Tibial nerve (tissue), 4 donors: ENCODE data around the gene WASHC4. TPM values are rescaled to one million over a fixed set of nuclear protein-coding genes. Genes with fewer than 3 reads are reported as not detected.

ENCODE experiments used
- DNase-seq, 2 donors: peaks; one replicate each; pipeline ENCODE4 v3.0.0-alpha.2; 2019; ENCODE audit warnings: low spot score in 2 of 2
- H3K27ac ChIP-seq, 4 donors: fragments of 200-600 bp; sonication (generic) in 3 of 4; one replicate each; pipeline ENCODE4 v1.5.1; 2017 to 2019; ENCODE audit warnings: mild to moderate bottlenecking in 1 of 4
- H3K27me3 ChIP-seq, 2 donors: fragments of 200-600 bp; sonication (generic) in 1 of 2; one replicate each; pipeline versions ENCODE4 v1.5.1 to v1.6.0; 2017 to 2019
- H3K36me3 ChIP-seq, 3 donors: fragments of 200-600 bp; sonication (generic); one replicate each; pipeline ENCODE4 v1.5.1; 2018 to 2019
- H3K4me1 ChIP-seq, 4 donors: fragments of 200-600 bp; sonication (generic) in 3 of 4; one replicate each; pipeline ENCODE4 v1.5.1; 2017 to 2019
- H3K4me3 ChIP-seq, 4 donors: fragments of 200-600 bp; sonication (generic) in 3 of 4; one replicate each; pipeline ENCODE4 v1.5.1; 2017 to 2019; ENCODE audit warnings: mild to moderate bottlenecking in 1 of 4, moderate library complexity in 1 of 4
- H3K9me3 ChIP-seq, 4 donors: fragments of 200-600 bp; sonication (generic) in 3 of 4; one replicate each; pipeline ENCODE4 v1.5.1; 2017 to 2019
- EP300 ChIP-seq, 2 donors: sonication (generic); formaldehyde crosslinking; IDR thresholded peaks; one replicate each; pipeline ENCODE4 v1.6.1; 2017; ENCODE audit warnings: antibody characterized with exemption in 2 of 2, mild to moderate bottlenecking in 1 of 2
- POLR2A ChIP-seq, 2 donors: fragments of 450-650 bp; IDR thresholded peaks; one replicate each; pipeline ENCODE4 v1.6.1; 2017; ENCODE audit warnings: antibody characterized with exemption in 2 of 2, mild to moderate bottlenecking in 2 of 2, moderate library complexity in 2 of 2
- WGBS, 2 donors: methylation state at CpG; one replicate each; pipeline ENCODE4 v1.1.5; 2018; 5-methylcytosine and 5-hydroxymethylcytosine counted together
- total RNA-seq, 4 donors: library from RNA; depleted of rRNA; stranded (reverse); fragments of >200 nt; gene quantifications; one replicate each; pipeline ENCODE4 v1.1.0, GENCODE V29; 2016
- TF ChIP-seq, protein P1 (sequence below), 5 experiments: fragments of 200-600 bp in 3 of 5; fragments of 450-650 bp in 2 of 5; sonication (generic) in 3 of 5; IDR thresholded peaks; one replicate each; pipeline ENCODE4 v1.5.1; 2016 to 2019; ENCODE audit warnings: antibody characterized with exemption in 5 of 5, mild to moderate bottlenecking in 3 of 5, moderate library complexity in 2 of 5

Gene WASHC4
- total RNA-seq, 4 donors from 2014 or later = 60.9 to 119 (median 79.9) TPM

GRCh38 chr12:105102673-105103072 is 4.9 kb upstream of the WASHC4 start:
- Histone ChIP-seq H3K27me3 (no peaks in the 10 kb centered on the region), H3K4me1 (peaks cover 0 to 14% (median 0%) of the 10 kb centered on the region in 4 donors), H3K36me3 (no peaks in the 10 kb centered on the region), H3K27ac (no peak overlapping the region), H3K9me3 (no peaks in the 10 kb centered on the region), H3K4me3 (no peak overlapping the region)
- TF ChIP-seq, protein P1, sequence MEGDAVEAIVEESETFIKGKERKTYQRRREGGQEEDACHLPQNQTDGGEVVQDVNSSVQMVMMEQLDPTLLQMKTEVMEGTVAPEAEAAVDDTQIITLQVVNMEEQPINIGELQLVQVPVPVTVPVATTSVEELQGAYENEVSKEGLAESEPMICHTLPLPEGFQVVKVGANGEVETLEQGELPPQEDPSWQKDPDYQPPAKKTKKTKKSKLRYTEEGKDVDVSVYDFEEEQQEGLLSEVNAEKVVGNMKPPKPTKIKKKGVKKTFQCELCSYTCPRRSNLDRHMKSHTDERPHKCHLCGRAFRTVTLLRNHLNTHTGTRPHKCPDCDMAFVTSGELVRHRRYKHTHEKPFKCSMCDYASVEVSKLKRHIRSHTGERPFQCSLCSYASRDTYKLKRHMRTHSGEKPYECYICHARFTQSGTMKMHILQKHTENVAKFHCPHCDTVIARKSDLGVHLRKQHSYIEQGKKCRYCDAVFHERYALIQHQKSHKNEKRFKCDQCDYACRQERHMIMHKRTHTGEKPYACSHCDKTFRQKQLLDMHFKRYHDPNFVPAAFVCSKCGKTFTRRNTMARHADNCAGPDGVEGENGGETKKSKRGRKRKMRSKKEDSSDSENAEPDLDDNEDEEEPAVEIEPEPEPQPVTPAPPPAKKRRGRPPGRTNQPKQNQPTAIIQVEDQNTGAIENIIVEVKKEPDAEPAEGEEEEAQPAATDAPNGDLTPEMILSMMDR (IDR thresholded peaks at IDR 0.05) = no peak
- TF ChIP-seq EP300 (IDR thresholded peaks at IDR 0.05) = no peak
- no peak for TF ChIP-seq POLR2A (IDR thresholded peaks at IDR 0.05)
- DNase-seq = no peak

DNA sequence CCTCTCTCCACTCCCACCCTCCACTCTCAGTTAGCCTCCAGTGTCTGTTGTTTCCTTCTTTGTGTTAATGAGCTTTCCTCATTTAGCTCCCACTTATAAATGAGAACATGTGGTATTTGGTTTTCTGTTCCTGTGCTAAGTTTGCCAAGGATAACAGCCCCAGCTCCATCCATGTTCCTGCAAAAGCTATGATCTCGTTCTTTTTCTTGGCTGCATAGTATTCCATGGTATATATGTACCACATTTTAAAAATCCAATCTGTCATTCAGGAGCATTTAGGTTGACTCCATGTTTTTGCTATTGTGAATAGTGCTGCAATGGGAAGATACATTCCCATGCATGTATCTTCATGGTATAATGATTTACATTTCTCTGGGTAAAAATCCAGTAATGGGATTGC is 2.8 kb upstream of the WASHC4 start:
- 90 to 93% methylated on average over 1 of the region's 1 CpG for WGBS, 2 donors
- TF ChIP-seq, protein P1 (IDR thresholded peaks at IDR 0.05) = no peak
- TF ChIP-seq POLR2A (IDR thresholded peaks at IDR 0.05) = no peak
- TF ChIP-seq EP300 (IDR thresholded peaks at IDR 0.05) = no peak
- Histone ChIP-seq H3K9me3 (no peaks in the 10 kb centered on the region), H3K27ac (no peak overlapping the region), H3K4me3 (no peak overlapping the region), H3K27me3 (no peaks in the 10 kb centered on the region), H3K36me3 (no peaks in the 10 kb centered on the region), H3K4me1 (peaks cover 0 to 28% (median 5%) of the 10 kb centered on the region in 4 donors)
- no peak for DNase-seq

DNA sequence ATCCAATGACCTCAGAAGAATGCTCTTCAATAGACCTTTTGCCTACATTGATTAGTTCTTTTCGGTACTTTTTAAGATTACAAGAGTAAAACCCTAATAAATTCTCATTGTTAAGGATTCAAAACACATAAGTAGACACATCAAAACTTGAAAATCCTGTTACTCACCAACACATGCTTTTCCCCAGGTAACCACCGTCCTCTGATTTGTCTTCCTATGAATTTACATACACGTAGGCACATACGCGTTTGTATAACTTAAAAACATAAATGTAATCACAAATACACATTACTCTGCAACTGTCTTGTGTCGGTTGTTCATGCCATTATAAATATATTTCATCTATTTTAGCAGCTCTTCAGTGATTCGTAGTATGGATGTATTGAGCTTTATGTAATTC is 910 bp upstream of the WASHC4 start:
- Histone ChIP-seq H3K27ac (peak overlapping the region in 3 of 4 donors; percentile 76 to 97 (median 93)), H3K4me1 (peaks cover 0 to 38% (median 13%) of the 10 kb centered on the region in 4 donors), H3K9me3 (no peaks in the 10 kb centered on the region), H3K4me3 (peak overlapping the region; percentile 61 to 94 (median 89)), H3K36me3 (peaks cover 0 to under 1% (median 0%) of the 10 kb centered on the region in 3 donors), H3K27me3 (no peaks in the 10 kb centered on the region)
- TF ChIP-seq POLR2A (IDR thresholded peaks at IDR 0.05) (no peak), EP300 (IDR thresholded peaks at IDR 0.05) (no peak)
- TF ChIP-seq, protein P1 (IDR thresholded peaks at IDR 0.05) = no peak
- no peak for DNase-seq
- 49 to 52% methylated on average over 7 of the region's 7 CpGs for WGBS, 2 donors

DNA sequence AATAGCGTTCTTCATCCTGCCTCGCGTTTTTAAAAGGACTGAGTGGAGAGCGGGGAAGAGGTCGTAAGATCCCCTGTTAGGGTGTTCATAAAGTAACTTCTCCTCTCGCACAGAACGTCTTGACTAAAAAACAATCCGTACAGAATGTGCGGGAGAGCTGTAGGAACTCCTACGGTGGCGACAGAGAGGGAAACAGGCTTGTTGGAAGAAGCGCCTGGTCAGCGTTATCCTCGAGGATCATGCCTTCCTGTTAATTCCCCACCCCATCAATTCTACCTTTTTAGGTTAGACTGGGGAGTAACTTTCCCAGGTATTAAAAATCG is 399 bp upstream of the WASHC4 start:
- no peaks in the 10 kb centered on the region for H3K27me3 ChIP-seq
- H3K9me3 ChIP-seq = no peaks in the 10 kb centered on the region

GRCh38 chr12:105109465-105110212 is 2.1 kb downstream of the WASHC4 start:
- peak overlapping the region in 3 of 4 donors; percentile 1 to 92 (median 86) for H3K4me3 ChIP-seq
- DNase-seq = peak in 1 of 2 donors; percentile 6
- peaks cover 0 to 67% (median 18%) of the 10 kb centered on the region in 4 donors for H3K4me1 ChIP-seq
- peaks cover 0 to 21% (median 0%) of the 10 kb centered on the region in 3 donors for H3K36me3 ChIP-seq
- WGBS, 2 donors = 43 to 50% methylated on average over 13 of the region's 13 CpGs
- H3K27me3 ChIP-seq = no peaks in the 10 kb centered on the region
- H3K27ac ChIP-seq = peak overlapping the region in 3 of 4 donors; percentile 93 to 97 (median 94)
- H3K9me3 ChIP-seq = no peaks in the 10 kb centered on the region
- TF ChIP-seq EP300 (IDR thresholded peaks at IDR 0.05) (no peak), POLR2A (IDR thresholded peaks at IDR 0.05) (no peak)
- TF ChIP-seq, protein P1 (IDR thresholded peaks at IDR 0.05) = no peak

More for the DNA sequence above, 399 bp upstream of the WASHC4 start:
- Histone ChIP-seq H3K36me3 (peaks cover 0 to 5% (median 0%) of the 10 kb centered on the region in 3 donors), H3K4me1 (peaks cover 0 to 43% (median 14%) of the 10 kb centered on the region in 4 donors), H3K27ac (peak overlapping the region; percentile 76 to 97 (median 94)), H3K4me3 (peak overlapping the region; percentile 61 to 94 (median 89))
- peak in 1 of 2 donors; percentile 30 for DNase-seq
- TF ChIP-seq, protein P1 (IDR thresholded peaks at IDR 0.05) = no peak
- TF ChIP-seq POLR2A (IDR thresholded peaks at IDR 0.05) = no peak
- no peak for TF ChIP-seq EP300 (IDR thresholded peaks at IDR 0.05)
- 1 to 2% methylated on average over 15 of the region's 15 CpGs for WGBS, 2 donors
